DND-41 (cell line): ENCODE measurements around the gene GPATCH2L.

Experiments used
- ATAC-seq: fragments of 200-7000 bp; cut with Tn5 transposase; 3 replicates; pipeline ENCODE4 v1.9.1; 2021; ENCODE audit warnings: low read depth; ENCODE audit not compliant: insufficient read depth
- DNase-seq: peaks from one replicate; pipeline ENCODE4 v3.0.0-alpha.2; 2020
- H2AFZ ChIP-seq: 2 replicates; pipeline ENCODE4 v1.6.0; 2012; ENCODE audit warnings: low read depth, low read length
- H3K27ac ChIP-seq: 2 replicates; pipeline ENCODE4 v1.5.1; 2012; ENCODE audit warnings: low read length, inconsistent platforms
- H3K27me3 ChIP-seq: fragments of 200-600 bp; sonication (generic); 2 replicates; pipeline ENCODE4 v1.6.0; 2012; ENCODE audit warnings: low read length, mild to moderate bottlenecking, inconsistent platforms; ENCODE audit not compliant: insufficient read depth, poor library complexity
- H3K36me3 ChIP-seq: 2 replicates; pipeline ENCODE4 v1.5.1; 2012; ENCODE audit warnings: low read length, inconsistent platforms; ENCODE audit not compliant: insufficient read depth
- H3K4me1 ChIP-seq: 2 replicates; pipeline ENCODE4 v1.5.1; 2012; ENCODE audit warnings: mild to moderate bottlenecking, low read length; ENCODE audit not compliant: insufficient read depth
- H3K4me2 ChIP-seq: 2 replicates; pipeline ENCODE4 v1.6.0; 2012; ENCODE audit warnings: mild to moderate bottlenecking, moderate library complexity, low read length, inconsistent platforms; ENCODE audit not compliant: insufficient read depth
- H3K4me3 ChIP-seq, 2 experiments: fragments of 200-600 bp in 1 of 2; shearing (Covaris generic) in 1 of 2; 2 replicates each; pipeline ENCODE4 v1.5.1; 2012 to 2016; ENCODE audit warnings: inconsistent platforms in 2 of 2, low read length in 2 of 2, mild to moderate bottlenecking in 2 of 2, low read depth in 1 of 2, moderate library complexity in 1 of 2
- H3K79me2 ChIP-seq: 2 replicates; pipeline ENCODE4 v1.6.0; 2012; ENCODE audit warnings: low read length, inconsistent platforms; ENCODE audit not compliant: insufficient read depth
- H3K9ac ChIP-seq: 2 replicates; pipeline ENCODE4 v1.6.0; 2012; ENCODE audit warnings: low read depth, mild to moderate bottlenecking, inconsistent platforms, low read length, moderate library complexity
- H3K9me3 ChIP-seq: 2 replicates; pipeline ENCODE4 v1.5.1; 2012; ENCODE audit warnings: low read length, moderate library complexity, mild to moderate bottlenecking, inconsistent platforms; ENCODE audit not compliant: insufficient read depth, severe bottlenecking
- H4K20me1 ChIP-seq: 2 replicates; pipeline ENCODE4 v1.6.0; 2012; ENCODE audit warnings: low read length; ENCODE audit not compliant: insufficient read depth
- CTCF ChIP-seq: IDR thresholded peaks from 2 replicates; pipeline ENCODE4 v1.5.1; 2012; ENCODE audit warnings: borderline replicate concordance, low read length, moderate library complexity, mild to moderate bottlenecking; ENCODE audit not compliant: poor library complexity, severe bottlenecking; ENCODE audit errors: extremely low read depth
- EZH2 ChIP-seq: IDR thresholded peaks from 3 replicates; pipeline ENCODE4 v1.6.1; 2012; ENCODE audit warnings: borderline replicate concordance, low read depth, mild to moderate bottlenecking, moderate library complexity, low read length, inconsistent platforms; ENCODE audit not compliant: severe bottlenecking

The GPATCH2L gene

DNA sequence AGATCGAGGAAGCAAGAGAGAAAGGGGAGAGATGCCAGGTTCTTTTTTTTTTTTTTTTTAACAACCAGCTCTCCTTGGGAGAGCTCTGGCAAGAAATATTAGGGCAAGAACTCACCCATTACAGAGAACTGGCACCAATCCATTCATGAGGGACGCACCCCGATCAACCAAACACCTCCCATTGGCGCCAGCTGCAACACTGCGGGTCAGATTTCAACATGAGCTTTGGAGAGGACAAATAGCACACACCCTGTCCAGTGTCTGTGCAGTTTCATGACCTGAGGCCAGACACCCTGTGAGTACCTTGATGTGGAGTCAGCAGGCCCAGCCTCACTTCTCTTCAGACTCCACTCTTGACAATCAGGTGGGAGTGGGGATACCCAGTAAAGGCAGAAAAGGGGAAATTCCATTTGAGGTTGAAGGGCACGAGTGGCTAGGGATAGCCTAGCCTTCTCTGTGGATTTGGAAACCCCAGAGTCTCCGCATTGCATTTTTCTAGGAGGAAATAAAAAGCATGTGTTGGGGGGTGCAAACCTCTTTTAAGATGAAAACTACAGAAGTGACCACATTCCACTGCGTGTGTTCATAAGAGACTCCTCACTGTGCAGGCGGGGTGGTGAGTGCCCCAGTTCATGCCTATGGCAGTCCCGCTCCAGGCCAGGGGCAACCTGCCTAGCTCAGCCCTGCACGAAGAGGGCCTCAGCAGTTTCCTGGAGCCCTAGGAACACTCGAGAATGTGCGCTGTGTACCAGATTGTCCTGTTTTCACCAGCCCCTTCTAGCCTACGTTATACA, 42.4 kb upstream of the GPATCH2L start:
- H2AFZ ChIP-seq: no peak overlapping the region
- no peaks in the 10 kb centered on the region for H3K36me3 ChIP-seq
- no peak overlapping the region for H3K27ac ChIP-seq
- H4K20me1 ChIP-seq: no peaks in the 10 kb centered on the region
- H3K4me2 ChIP-seq: no peak overlapping the region
- H3K9ac ChIP-seq: no peak overlapping the region
- H3K4me3 ChIP-seq: no peak overlapping the region
- H3K79me2 ChIP-seq: no peaks in the 10 kb centered on the region
- no peaks in the 10 kb centered on the region for H3K9me3 ChIP-seq
- no peaks in the 10 kb centered on the region for H3K4me1 ChIP-seq
- ATAC-seq (no peak), DNase-seq (no peak)
- TF ChIP-seq CTCF (no peak), EZH2 (no peak)
- no peaks in the 10 kb centered on the region for H3K27me3 ChIP-seq

DNA sequence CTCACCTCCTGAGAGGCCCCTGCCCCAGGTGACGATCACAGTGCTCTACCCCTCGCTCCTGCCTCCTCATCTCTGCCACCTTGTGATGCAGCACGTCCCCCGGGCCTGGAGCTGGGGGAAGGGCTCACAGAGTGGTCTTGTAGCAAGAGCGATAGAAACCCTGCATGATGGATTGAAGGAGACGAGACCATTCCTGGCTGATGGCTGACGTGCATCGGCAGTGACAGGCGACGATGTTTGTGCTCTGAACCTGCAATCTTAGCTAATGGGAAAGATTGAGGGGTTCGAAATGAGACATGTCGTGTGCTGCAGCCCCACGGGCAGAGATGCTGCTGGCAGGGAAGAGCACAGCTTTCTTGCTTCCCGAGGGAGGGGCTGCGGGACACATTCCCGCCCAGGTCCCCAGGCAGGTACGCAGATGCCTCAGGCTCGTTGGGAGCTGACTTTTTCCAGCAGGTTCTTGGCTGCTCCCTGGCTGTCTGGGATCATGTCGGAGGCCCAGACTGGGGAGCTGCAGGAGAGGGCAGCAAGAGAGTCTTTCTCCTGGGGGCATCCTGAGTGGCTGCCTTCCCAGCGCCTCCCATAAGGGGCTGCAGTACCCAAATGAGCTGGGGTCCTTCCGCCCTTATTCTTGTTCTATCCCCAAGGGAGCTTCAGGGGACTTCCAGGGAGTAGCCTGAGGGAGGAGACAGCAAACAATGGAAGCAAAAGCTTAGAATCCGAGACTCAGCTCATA, 38.7 kb upstream of the GPATCH2L start:
- no peak for ATAC-seq
- Histone ChIP-seq H3K4me2 (no peak overlapping the region), H3K9ac (no peak overlapping the region), H3K27ac (no peak overlapping the region), H3K36me3 (no peaks in the 10 kb centered on the region), H3K4me3 (no peak overlapping the region), H3K9me3 (no peaks in the 10 kb centered on the region), H4K20me1 (no peaks in the 10 kb centered on the region), H3K79me2 (no peaks in the 10 kb centered on the region), H3K4me1 (no peaks in the 10 kb centered on the region), H3K27me3 (no peaks in the 10 kb centered on the region), H2AFZ (no peak overlapping the region)
- no peak for DNase-seq
- TF ChIP-seq EZH2: no peak
- TF ChIP-seq CTCF: no peak

- H3K27me3 ChIP-seq: no peaks in the 10 kb centered on the region
- no peak overlapping the region for H3K9ac ChIP-seq
- H3K4me3 ChIP-seq: no peak overlapping the region
- H3K27ac ChIP-seq: no peak overlapping the region
- H2AFZ ChIP-seq: no peak overlapping the region
- no peaks in the 10 kb centered on the region for H3K79me2 ChIP-seq
- no peak for ATAC-seq
- no peaks in the 10 kb centered on the region for H3K36me3 ChIP-seq
- no peaks in the 10 kb centered on the region for H3K4me1 ChIP-seq
- DNase-seq: no peak
- no peaks in the 10 kb centered on the region for H3K9me3 ChIP-seq
- TF ChIP-seq EZH2: no peak
- TF ChIP-seq CTCF: no peak
- H4K20me1 ChIP-seq: no peaks in the 10 kb centered on the region
- no peak overlapping the region for H3K4me2 ChIP-seq
These were observed 38.0 kb upstream of the GPATCH2L start for GRCh38 chr14:76113691-76114090.
